Measurements from ENCODE around the gene THSD7B.

DNA sequence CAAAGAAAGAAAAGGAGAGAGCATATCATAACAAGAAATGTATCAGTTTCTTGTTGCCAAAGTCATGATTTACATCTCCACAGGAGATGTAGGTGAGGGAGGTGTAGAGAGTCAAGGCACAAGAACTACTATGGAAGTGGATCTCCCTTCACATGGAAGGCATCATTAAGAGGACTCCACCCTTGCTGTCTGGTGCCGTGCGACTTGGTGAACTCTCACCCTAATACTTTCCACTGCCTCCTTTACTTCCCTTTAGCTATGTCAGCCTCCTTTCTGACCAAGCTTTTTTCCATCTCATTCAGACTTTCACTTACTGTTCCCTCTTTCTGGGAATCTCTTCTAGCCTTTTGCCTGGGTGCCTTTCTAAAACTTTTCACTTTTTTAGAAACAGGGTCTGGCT, 490.0 kb downstream of the THSD7B start:
- TF ChIP-seq BACH2 (CRISPR knock-in tag; IDR thresholded peaks at IDR 0.05; ENCODE audit: borderline replicate concordance), result no peak
- no peak for TF ChIP-seq CSDC2 (CRISPR knock-in tag; IDR thresholded peaks at IDR 0.05)
- no peak for TF ChIP-seq SNAI2 (CRISPR knock-in tag; IDR thresholded peaks at IDR 0.05)
- TF ChIP-seq, protein P1, sequence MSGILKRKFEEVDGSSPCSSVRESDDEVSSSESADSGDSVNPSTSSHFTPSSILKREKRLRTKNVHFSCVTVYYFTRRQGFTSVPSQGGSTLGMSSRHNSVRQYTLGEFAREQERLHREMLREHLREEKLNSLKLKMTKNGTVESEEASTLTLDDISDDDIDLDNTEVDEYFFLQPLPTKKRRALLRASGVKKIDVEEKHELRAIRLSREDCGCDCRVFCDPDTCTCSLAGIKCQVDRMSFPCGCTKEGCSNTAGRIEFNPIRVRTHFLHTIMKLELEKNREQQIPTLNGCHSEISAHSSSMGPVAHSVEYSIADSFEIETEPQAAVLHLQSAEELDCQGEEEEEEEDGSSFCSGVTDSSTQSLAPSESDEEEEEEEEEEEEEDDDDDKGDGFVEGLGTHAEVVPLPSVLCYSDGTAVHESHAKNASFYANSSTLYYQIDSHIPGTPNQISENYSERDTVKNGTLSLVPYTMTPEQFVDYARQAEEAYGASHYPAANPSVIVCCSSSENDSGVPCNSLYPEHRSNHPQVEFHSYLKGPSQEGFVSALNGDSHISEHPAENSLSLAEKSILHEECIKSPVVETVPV (CRISPR knock-in tag; IDR thresholded peaks at IDR 0.05), result no peak
- no peak for TF ChIP-seq OSR1 (CRISPR knock-in tag; IDR thresholded peaks at IDR 0.05)
- TF ChIP-seq CREB5 (CRISPR knock-in tag; IDR thresholded peaks at IDR 0.05; ENCODE audit: low read depth), result no peak
- TF ChIP-seq ZC3H10 (CRISPR knock-in tag; IDR thresholded peaks at IDR 0.05), result no peak
- TF ChIP-seq ZFP3 (CRISPR knock-in tag; IDR thresholded peaks at IDR 0.05), result no peak
- TF ChIP-seq ZFP30 (CRISPR knock-in tag; IDR thresholded peaks at IDR 0.05), result no peak
- no peak for TF ChIP-seq TOX (CRISPR knock-in tag; IDR thresholded peaks at IDR 0.05; ENCODE audit: borderline replicate concordance)
- TF ChIP-seq GLIS3 (CRISPR knock-in tag; IDR thresholded peaks at IDR 0.05), result no peak
- TF ChIP-seq ZNF70 (CRISPR knock-in tag; IDR thresholded peaks at IDR 0.05), result no peak
- TF ChIP-seq, protein P2, sequence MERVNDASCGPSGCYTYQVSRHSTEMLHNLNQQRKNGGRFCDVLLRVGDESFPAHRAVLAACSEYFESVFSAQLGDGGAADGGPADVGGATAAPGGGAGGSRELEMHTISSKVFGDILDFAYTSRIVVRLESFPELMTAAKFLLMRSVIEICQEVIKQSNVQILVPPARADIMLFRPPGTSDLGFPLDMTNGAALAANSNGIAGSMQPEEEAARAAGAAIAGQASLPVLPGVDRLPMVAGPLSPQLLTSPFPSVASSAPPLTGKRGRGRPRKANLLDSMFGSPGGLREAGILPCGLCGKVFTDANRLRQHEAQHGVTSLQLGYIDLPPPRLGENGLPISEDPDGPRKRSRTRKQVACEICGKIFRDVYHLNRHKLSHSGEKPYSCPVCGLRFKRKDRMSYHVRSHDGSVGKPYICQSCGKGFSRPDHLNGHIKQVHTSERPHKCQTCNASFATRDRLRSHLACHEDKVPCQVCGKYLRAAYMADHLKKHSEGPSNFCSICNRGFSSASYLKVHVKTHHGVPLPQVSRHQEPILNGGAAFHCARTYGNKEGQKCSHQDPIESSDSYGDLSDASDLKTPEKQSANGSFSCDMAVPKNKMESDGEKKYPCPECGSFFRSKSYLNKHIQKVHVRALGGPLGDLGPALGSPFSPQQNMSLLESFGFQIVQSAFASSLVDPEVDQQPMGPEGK (CRISPR knock-in tag; IDR thresholded peaks at IDR 0.05; ENCODE audit: borderline replicate concordance), result no peak
- no peak for TF ChIP-seq ZNF8 (CRISPR knock-in tag; IDR thresholded peaks at IDR 0.05)

Measured in SK-N-SH treated with all-trans-retinoic acid at 6 μM for 48 hours (cell line).